ENCODE data around the gene LSM14A.
"Not testable (repeated sequence)": the region's sequence is repeated elsewhere in the genome, so short reads cannot be mapped to it uniquely, and the experiment has no call there.

Gene LSM14A

DNA sequence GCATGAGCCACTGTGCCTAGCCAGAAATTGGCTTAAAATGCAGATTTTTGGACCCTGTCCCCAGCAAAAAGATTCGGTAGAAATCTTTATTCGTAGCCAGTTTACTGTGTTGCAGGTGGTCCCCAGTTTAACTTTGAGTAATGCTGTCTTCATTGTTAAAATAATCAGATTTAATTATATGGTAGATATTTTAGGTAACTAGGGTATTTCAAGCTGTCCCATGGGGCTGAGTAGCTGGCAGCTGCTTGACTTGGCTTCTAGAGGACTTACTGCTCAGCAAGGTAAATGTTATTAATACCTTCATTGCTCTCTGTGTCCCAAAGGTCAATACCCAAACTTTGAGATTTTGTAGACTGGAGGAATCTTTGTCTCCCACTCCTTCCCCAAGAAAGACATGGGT, 21.1 kb downstream of the LSM14A start:
- no peak for DNase-seq

DNA sequence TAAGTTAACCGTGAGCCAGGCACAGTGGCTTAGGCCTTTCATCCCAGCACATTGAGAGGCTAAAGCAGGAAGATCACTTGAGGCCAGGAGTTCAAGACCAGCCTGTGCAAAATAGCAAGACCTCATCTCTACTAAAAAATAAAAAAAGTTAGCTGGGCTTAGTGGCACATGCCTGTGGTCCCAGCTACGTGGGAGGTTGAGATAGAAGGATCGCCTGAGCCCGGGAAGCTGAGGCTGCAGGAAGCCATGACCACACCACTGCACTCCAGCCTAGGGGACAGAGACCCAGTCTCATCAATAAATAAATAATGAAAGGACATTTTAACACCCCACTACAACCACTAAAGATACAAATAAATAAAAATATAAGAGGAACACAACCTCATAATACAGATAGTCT, 21.6 kb downstream of the LSM14A start:
- DNase-seq, result no peak

DNA sequence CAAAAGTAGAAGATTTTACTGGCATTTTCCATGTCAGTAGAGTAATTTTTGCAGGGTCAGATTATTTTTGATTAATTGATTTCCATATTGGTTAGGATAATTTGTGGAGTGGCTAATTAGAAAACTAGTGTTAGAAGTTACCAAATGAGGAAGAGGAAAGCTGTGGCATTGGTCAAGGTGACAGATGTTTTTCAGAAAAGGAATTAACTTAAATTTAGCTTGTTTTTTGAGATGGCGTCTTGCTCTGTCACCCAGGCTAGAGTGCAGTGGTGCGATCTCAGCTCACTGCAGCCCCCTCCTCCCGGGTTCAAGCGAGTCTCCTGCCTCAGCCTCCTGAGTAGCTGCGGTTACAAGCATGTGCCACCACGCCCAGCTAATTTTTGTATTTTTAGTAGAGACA, 28.8 kb downstream of the LSM14A start:
- no peak for DNase-seq

DNA sequence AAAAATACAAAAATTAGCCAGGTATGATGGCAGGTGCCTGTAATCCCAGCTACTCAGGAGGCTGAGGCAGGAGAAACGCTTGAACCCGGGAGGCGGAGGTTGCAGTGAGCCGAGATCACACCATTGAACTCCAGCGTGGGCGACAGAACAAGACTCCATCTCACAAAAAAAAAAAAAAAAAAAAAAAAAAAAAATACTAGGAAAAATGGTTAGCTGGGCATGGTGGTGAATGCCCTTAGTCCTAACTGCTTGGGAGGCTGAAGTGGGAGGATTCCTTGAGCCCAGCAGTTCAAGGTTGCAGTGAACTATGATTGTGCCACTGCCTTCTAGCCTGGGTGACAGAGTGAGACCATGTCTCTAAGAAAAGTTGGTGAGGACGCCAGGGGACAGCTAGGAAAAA, 33.0 kb downstream of the LSM14A start:
- DNase-seq, result not testable (repeated sequence)

DNA sequence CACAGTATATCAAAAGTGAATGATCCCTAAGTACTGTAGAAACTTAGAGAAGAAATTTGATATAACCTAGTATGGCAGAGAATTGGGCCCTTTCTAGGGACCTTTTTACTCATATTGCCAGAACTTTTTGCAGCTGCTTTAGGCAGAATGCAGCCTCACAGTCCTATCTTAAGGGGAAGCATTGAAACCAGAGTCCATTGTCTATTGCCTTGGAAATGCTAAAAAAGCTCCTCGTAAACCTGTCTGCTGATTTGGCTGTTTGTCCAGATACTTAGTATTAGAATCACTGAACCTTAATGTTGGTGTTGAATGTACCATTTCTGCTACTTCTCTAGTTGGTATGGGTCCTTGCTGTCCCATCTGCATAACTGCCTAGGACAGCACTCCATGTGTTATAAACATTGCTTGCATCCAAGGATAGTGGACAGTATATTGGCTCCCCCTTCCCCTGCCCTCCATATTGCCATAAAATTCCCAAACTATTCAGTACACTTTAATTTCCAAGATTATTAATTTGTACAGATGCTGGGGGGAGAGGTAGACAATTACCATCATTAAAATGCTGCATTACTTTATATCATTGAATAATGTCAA, 36.1 kb downstream of the LSM14A start:
- no peak for DNase-seq

DNA sequence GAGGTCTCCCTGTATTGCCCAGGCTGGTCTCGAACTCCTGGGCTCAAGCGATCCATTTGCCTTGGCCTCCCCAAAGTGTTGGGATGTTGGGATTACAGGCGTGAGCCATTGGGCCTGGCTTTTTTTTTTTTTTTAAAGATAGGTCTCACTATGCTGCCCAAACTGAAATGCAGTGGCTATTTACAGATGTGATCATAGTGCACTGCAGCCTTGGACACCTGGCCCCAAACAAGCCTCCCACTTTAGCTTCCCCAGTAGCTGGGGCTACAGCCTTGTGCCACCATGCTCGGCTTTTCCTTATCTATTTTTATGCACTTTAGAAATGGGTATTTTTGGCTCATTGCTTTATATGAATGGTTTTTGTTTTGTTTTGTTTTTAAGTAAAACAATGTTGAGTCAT, 37.4 kb downstream of the LSM14A start:
- DNase-seq, result no peak

DNA sequence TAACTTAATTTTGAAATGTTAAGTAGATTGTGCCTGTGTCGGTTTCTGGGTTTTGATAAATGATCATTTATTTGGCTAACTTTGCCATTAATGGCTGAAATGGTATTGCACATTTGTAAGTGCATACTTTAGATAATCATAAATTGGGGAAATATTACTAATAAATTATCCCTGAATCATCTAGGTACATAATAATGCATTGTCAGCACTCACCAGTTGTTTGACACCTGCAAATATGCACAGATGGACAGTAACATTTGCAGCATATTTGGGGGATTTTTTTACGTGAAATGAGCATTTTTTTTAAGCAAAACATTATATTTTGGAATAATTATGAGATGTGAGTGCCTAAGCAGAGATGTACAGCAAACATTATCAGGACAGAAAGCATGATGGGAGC, 41.0 kb downstream of the LSM14A start:
- DNase-seq, result no peak

DNA sequence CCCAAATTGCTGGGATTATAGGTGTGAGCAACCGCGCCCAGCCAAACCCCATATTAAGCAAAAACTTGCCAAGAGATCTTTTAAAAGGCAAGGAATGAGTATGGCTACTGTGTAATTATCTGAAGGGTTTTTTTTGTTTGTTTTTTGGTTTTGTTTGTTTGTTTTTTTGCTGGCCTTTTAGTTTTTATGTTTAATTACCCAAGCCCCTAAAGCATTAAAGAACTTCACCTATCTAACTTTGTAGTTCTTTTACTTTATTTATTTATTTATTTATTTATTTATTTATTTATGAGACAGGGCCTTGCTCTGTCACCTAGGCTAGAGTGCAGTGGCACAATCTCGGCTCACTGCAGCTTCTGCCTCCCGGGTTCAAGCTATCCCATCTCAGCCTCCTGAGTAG, 41.7 kb downstream of the LSM14A start:
- no peak for DNase-seq

DNA sequence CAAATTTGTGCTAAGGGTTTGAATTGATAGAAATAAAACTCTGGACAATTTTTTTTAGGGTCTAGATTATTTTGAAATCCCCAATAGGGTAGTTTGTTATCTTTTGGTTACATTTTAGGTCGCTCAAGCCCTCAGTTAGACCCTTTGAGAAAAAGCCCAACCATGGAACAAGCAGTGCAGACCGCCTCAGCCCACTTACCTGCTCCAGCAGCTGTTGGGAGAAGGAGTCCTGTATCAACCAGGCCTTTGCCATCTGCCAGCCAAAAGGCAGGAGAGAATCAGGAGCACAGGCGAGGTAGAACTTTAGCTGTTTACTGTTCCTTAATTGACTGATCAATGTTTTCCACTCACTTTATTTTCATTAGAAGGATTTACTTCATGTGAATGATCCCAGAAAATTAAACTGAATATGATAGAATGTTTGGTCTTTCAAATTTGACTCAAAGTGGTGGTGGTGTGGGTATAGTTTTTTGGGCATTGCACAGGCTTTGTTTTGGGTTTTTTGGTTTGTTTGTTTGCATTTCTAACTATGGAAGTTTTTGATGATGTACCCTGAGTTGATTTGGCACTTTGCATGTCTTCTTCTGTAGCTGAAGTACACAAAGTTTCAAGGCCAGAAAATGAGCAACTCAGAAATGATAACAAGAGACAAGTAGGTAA, 42.8 kb downstream of the LSM14A start:
- DNase-seq, result no peak

DNA sequence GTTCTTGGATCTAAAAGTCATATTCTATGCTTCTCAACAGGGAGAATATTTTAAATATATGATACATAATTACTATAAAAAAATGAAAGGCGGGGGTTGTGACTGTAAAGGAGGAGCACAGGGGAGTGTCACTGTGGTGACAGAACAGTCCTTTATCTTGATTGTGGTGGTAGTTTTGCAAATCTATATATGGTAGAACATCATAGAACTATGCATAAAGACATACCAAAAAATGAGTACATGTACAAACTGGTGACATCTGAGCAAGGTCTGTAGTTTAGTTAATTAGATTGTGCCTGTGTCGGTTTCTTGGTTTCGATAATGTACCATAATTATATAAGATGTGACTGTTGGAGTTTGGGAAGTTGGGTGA, 43.3 kb downstream of the LSM14A start:
- no peak for DNase-seq

DNA sequence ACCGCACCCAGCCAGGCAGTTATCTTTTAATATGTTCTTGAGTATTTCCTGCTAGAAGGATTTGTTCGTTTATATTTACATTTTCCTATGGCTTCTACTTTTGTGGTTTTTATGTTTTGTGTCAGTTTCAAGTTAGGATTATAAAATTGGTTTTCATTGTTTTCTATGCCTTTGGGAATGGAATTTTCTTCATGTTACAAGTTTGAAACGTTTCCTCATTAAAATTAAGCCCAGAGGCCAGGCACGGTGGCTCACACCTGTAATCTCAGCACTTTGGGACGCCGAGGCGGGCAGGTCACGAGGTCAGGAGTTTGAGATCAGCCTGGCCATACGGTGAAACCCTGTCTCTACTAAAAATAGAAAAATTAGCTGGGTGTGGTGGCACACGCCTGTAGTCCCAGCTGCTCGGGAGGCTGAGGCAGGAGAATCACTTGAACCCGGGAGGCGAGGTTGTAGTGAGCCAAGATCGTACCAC, 44.5 kb downstream of the LSM14A start:
- DNase-seq, result not testable (repeated sequence)

DNA sequence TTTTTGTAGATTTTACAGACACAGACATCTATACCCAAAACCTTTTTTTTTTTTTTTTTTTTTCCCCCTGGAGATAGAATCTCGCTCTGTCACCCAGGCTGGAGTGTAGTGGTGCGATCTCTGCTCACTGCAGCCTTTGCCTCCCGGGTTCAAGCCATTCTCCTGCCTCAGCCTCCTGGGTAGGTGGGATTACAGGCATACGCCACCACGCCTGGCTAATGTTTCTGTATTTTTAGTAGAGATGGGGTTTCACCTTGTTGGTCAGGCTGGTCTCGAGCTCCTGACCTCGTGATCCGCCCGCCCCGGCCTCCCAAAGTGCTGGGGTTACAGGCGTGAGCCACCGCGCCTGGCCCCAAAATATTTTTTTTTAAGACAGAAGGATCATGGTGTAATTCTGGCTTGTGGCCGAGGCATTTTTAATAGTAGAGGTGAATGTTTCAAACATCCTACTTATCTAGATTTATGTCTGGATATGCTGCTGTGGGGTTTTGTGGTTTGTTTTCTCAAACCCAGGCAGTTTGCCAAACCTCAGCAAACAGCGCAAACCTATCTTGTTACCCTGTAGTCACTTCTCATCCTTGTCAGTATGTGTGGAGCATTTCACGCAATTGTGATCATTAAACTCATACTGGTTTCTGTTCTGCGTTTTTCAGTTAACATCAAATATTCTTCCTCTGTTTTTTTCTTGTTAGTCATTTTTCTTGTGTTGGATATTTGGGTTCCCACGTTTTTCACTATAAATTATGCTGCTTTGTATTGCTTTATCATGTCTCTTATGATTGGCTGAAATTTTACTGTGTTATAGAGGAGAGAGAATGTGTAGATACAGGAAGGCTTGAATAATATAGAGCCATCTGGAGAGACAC, 45.9 kb downstream of the LSM14A start:
- no peak for DNase-seq

DNA sequence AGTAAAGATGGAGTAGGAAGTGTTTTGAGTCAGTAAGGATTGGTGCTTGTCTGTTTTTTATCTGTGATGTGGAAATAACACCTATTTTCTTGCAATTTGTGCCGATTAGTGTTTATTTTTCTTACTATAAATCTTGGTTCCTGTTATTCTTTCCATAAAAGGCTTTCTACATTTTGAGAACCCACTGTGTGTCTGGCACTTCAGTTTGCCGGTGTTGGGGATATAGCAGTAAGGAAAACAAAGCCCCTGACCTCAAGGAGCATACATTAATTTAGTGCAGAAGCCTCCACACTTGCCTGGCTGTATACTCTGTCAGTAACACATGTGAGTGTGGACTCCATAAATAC, 46.5 kb downstream of the LSM14A start:
- DNase-seq, result no peak

DNA sequence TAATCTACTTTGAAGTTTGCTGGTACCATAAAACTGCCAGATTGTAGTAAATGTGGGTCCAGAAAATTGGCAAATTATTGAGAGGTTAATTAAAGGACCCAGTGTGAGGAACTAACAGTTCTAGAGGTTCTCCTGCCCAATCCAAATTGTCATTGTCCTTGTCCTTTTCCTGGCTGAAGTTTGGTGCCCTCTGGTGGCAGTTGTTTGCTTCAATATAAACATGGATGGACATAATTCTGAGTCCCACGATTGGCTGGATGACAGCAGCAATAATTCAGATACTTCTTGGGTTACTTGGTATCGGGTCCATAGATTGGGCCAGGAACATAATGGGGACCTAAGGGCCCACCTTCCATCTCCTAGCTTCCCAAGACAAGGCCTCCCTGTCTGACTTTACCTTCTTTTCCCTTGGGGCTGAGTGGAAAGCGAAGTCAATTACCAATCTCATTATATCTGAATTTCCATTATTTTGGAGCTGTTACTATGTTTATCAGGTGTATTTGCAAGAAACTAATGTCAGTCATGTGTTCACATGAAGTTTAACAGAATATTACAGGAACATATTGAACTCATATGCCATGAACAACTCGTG, 48.3 kb downstream of the LSM14A start:
- DNase-seq, result no peak

DNA sequence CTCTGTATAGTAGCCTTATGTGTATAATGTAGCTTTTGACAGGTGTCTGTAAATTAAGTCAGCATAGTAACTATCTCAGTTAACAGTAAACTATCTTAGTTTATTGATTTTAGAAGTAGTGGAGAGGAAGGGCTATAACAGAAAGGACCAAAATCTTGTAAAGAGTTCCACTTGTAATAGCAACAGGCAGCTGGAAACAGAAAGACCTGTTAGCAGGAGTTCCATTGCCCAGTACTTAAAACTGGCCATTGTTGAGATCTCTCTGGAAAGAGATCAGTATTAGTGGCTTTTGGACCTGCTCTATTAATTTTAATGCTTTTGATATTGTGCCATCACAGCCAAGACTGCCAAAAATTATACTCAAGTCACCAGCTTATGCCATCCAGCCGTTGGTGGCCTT, 50.1 kb downstream of the LSM14A start:
- DNase-seq, result no peak

DNA sequence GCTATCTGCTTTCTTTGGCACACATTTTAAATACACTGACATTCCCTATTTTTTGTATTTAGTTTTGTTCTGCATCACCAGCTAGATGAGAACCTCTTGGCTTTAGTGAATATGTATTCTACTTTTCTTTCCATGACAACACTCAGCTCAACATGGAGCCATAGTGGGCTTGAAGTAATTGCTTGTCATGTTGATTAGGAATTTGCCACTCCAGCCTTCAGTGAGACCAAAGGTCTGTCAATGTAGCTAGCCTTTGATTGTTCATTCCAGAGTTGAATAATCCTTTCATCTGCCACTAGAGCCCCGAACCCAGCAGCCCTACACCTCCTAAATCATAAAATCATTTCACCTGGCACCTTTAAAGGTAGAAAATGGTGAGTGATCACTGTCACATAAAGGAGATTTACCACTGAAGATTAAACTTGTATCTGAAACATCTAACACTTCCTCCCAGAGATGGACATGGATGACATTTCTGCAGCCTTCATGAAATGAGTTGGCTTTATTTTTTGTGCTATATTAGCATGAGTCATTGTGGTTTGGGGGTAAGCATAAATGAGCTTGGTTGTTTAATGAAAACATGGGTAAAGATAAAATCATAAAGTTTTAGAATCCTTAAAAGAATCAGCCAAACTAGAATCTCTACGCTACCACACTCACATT, 52.8 kb downstream of the LSM14A start:
- DNase-seq, result no peak

DNA sequence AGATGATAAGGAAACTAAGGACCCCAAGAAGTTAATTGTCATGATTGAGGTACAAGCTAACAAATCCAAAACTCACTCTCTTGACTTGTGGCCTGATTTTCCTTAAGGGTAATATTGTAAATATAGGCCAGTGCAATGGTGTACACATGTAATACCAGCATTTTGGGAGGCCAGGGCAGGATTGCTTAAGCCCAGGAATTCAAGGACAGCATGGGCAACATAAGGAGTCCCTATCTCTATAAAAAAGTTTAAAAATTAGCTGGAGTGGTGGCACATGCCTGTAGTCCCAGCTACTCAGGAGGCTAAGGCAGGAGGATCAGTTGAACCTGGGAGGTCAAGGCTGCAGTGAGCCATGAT, 53.3 kb downstream of the LSM14A start:
- DNase-seq, result no peak

DNA sequence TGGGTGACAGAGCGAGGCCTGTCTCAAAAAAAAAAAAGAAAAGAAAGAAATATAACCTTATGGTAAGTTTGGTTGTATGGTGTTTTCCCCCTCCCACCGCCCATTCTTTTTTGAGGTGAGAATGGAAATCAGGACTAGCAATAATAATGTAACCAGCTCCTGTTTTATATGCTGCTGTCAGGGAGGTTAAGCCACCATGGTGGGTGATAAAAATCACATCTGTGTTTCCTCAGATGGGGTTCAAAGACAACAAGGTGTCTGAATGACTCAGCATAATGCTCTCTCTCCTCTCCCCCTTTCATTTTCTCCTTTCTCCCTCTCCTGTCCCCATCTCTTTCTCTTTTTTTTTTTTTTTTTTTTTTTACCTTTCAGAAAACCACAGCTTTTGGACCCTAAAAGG, 53.7 kb downstream of the LSM14A start:
- DNase-seq, result no peak

DNA sequence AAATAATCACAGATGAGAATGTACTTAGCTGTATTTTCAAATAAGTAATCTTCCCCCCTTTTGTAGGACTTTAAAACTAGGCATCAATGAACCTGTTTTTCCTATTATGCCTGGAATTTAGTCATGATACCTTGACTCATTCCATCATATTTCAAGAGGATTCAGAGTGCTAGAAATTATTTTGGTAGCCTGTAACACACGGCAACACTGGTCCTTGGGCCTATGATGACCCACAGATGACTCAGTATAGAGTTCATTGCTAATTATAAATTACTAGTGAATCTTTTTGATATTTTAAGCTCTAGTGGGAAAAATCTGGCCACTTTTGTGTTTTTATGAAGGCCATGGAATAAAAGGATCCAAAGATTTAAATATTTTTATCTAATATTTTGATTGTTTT, 56.0 kb downstream of the LSM14A start:
- no peak for DNase-seq

DNA sequence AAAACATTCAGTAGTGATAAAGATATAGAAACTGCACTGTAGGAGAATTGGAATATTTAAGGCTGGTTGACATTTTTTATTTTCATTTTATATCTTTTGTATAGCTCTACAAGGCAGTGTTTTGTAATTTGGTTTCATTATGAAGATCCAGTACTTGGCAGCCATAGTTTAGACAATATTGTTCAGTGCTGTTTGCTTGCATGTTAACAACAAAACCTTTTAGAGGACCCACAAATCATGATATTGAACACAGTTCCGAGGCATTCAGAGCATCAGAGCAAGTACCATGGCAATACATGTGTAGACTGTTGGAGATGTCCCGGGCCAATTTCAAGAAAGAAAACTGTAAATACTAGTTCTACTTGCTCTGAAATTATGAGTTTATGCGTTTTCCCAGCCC, 56.5 kb downstream of the LSM14A start:
- DNase-seq, result no peak

DNA sequence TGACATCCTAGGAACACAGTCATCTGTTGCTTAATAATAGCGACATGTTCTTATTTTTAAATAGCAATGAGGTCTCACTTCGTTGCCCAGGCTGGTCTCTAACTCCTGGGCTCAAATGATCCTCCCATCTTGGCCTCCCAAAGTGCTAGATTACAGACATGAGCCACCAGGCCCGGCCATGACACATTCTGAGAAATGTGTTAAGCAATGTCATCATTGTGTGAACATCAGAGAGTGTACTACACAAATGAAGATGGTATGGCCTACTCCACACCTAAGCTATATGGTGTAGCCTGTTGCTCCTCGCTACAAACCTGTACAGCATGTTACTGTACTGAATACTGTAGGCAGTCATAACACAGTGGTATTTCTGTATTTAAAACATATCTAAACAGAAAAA, 57.4 kb downstream of the LSM14A start:
- no peak for DNase-seq

DNA sequence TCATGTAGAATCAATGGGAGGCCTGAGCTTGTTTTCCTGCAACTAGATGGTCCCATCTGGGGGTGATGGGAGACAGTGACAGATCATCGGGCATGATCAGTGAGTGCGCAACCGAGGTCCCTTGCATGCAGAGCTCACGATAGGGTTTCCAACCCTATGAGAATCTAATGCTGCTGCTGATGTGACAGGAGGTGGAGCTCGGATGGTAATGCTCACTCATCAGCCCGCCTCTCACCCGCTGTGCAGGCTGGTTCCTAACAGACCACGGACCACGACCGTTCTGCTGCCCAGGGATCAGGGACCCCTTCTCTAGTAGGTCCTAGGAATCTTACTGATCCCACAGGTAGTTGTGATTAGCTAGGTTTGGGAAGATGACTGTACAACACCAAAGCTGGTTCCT, 58.5 kb downstream of the LSM14A start:
- DNase-seq, result no peak

DNA sequence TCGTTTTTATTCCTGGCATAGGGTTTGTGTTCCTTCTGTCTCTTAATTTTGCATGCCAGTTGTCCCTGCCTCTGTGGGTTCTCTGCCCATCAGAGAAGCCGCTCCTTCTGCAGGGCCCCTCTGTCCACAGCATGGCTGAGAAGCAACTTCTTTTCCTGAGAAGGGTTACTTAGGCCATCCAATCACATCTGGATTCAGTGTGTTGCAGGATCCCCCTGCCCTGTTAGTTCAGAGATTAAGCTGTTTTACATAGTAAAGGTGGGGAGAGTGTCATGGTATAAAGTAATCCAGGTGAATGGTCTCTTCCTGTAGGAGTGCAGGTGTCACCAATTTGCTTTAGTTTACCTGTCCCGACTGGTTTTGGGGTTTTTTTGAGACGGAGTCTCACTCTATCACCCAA, 59.1 kb downstream of the LSM14A start:
- DNase-seq, result no peak
